Measurements from ENCODE around the gene RPRD2.

Gene RPRD2

GRCh38 chr1:150474869-150475268 lies 110.9 kb downstream of the RPRD2 start:
- H3K4me3 ChIP-seq (replicated peaks; ENCODE audit: low read depth, low read length) = no peak overlapping the region
- no peaks in the 10 kb centered on the region for H3K27me3 ChIP-seq (replicated peaks; ENCODE audit: control insufficient read depth, insufficient read depth, low read length)
- TF ChIP-seq CTCF (IDR thresholded peaks at IDR 0.05; ENCODE audit: insufficient read depth, low read length, poor library complexity, severe bottlenecking) = no peak

GRCh38 chr1:150476754-150477153 lies 112.8 kb downstream of the RPRD2 start:
- peaks cover 8% of the 10 kb centered on the region for H3K36me3 ChIP-seq (ENCODE audit: control insufficient read depth, insufficient read depth, low read length)
- no peaks in the 10 kb centered on the region for H3K27me3 ChIP-seq (replicated peaks; ENCODE audit: control insufficient read depth, insufficient read depth, low read length)
- DNase-seq (ENCODE audit: extremely low read depth, insufficient read length) = no peak
- no peak overlapping the region for H3K4me3 ChIP-seq (replicated peaks; ENCODE audit: low read depth, low read length)
- no peak for TF ChIP-seq CTCF (IDR thresholded peaks at IDR 0.05; ENCODE audit: insufficient read depth, low read length, poor library complexity, severe bottlenecking)

More at GRCh38 chr1:150474869-150475268, 110.9 kb downstream of the RPRD2 start:
- no peak for DNase-seq (ENCODE audit: extremely low read depth, insufficient read length)
- H3K36me3 ChIP-seq (ENCODE audit: control insufficient read depth, insufficient read depth, low read length) = peaks cover 18% of the 10 kb centered on the region

- Histone ChIP-seq H3K4me3 (replicated peaks; ENCODE audit: low read depth, low read length) (no peak overlapping the region), H3K27me3 (replicated peaks; ENCODE audit: control insufficient read depth, insufficient read depth, low read length) (no peaks in the 10 kb centered on the region), H3K36me3 (ENCODE audit: control insufficient read depth, insufficient read depth, low read length) (peaks cover 4% of the 10 kb centered on the region)
- TF ChIP-seq CTCF (IDR thresholded peaks at IDR 0.05; ENCODE audit: insufficient read depth, low read length, poor library complexity, severe bottlenecking) = no peak
- no peak for DNase-seq (ENCODE audit: extremely low read depth, insufficient read length)
Observed at GRCh38 chr1:150477320-150477719, 113.4 kb downstream of the RPRD2 start.

GRCh38 chr1:150477733-150478132 lies 113.8 kb downstream of the RPRD2 start:
- no peak for DNase-seq (ENCODE audit: extremely low read depth, insufficient read length)
- TF ChIP-seq CTCF (IDR thresholded peaks at IDR 0.05; ENCODE audit: insufficient read depth, low read length, poor library complexity, severe bottlenecking) = no peak
- Histone ChIP-seq H3K4me3 (replicated peaks; ENCODE audit: low read depth, low read length) (no peak overlapping the region), H3K27me3 (replicated peaks; ENCODE audit: control insufficient read depth, insufficient read depth, low read length) (no peaks in the 10 kb centered on the region), H3K36me3 (ENCODE audit: control insufficient read depth, insufficient read depth, low read length) (no peaks in the 10 kb centered on the region)

- TF ChIP-seq CTCF (IDR thresholded peaks at IDR 0.05; ENCODE audit: insufficient read depth, low read length, poor library complexity, severe bottlenecking) = no peak
- Histone ChIP-seq H3K27me3 (replicated peaks; ENCODE audit: control insufficient read depth, insufficient read depth, low read length) (no peaks in the 10 kb centered on the region), H3K36me3 (ENCODE audit: control insufficient read depth, insufficient read depth, low read length) (no peaks in the 10 kb centered on the region), H3K4me3 (replicated peaks; ENCODE audit: low read depth, low read length) (no peak overlapping the region)
- no peak for DNase-seq (ENCODE audit: extremely low read depth, insufficient read length)
Observed at GRCh38 chr1:150479370-150479769, 115.4 kb downstream of the RPRD2 start.

- H3K36me3 ChIP-seq (ENCODE audit: control insufficient read depth, insufficient read depth, low read length) = no peaks in the 10 kb centered on the region
- H3K4me3 ChIP-seq (replicated peaks; ENCODE audit: low read depth, low read length) = no peak overlapping the region
- no peak for TF ChIP-seq CTCF (IDR thresholded peaks at IDR 0.05; ENCODE audit: insufficient read depth, low read length, poor library complexity, severe bottlenecking)
- H3K27me3 ChIP-seq (replicated peaks; ENCODE audit: control insufficient read depth, insufficient read depth, low read length) = no peaks in the 10 kb centered on the region
- DNase-seq (ENCODE audit: extremely low read depth, insufficient read length) = no peak
Observed at GRCh38 chr1:150479927-150480352, 116.0 kb downstream of the RPRD2 start.

Measured in GM06990 (cell line).